H9 (cell line): ENCODE data around the gene ICE2. TPM values are rescaled to one million over a fixed set of nuclear protein-coding genes. Genes with fewer than 3 reads are reported as not detected.

Source experiments
- DNase-seq: peaks from one replicate; pipeline ENCODE4 v3.0.0-alpha.2; 2017
- H2AFZ ChIP-seq: one replicate; pipeline ENCODE4 v1.6.1; 2013; ENCODE audit warnings: mild to moderate bottlenecking, low read length, control low read depth, moderate library complexity
- H2AK5ac ChIP-seq: 2 replicates; pipeline ENCODE4 v1.6.1; 2013; ENCODE audit warnings: low read length, control low read depth, mixed read lengths; ENCODE audit not compliant: insufficient read length
- H2BK120ac ChIP-seq: one replicate; pipeline ENCODE4 v1.6.1; 2013; ENCODE audit warnings: low read depth, mild to moderate bottlenecking, low read length, control low read depth, inconsistent platforms; ENCODE audit not compliant: poor library complexity, severe bottlenecking
- H2BK12ac ChIP-seq: 2 replicates; pipeline ENCODE4 v1.6.1; 2013; ENCODE audit warnings: low read length, control low read depth, mixed read lengths, low read depth; ENCODE audit not compliant: insufficient read length
- H2BK15ac ChIP-seq: 2 replicates; pipeline ENCODE4 v1.6.1; 2013; ENCODE audit warnings: low read depth, low read length, control low read depth
- H2BK20ac ChIP-seq: one replicate; pipeline ENCODE4 v1.6.1; 2013; ENCODE audit warnings: low read depth, mild to moderate bottlenecking, low read length, control low read depth, inconsistent platforms; ENCODE audit not compliant: poor library complexity, severe bottlenecking
- H2BK5ac ChIP-seq: 2 replicates; pipeline ENCODE4 v1.6.1; 2013; ENCODE audit warnings: low read length, control low read depth, mixed read lengths; ENCODE audit not compliant: insufficient read length
- H3K14ac ChIP-seq: 2 replicates; pipeline ENCODE4 v1.6.1; 2013; ENCODE audit warnings: low read length, control low read depth; ENCODE audit not compliant: insufficient read depth
- H3K18ac ChIP-seq: 2 replicates; pipeline ENCODE4 v1.6.1; 2013; ENCODE audit warnings: low read depth, mild to moderate bottlenecking, mixed read lengths, low read length, control low read depth; ENCODE audit not compliant: insufficient read length
- H3K23ac ChIP-seq: 2 replicates; pipeline ENCODE4 v1.6.1; 2013; ENCODE audit warnings: low read length, control low read depth, mixed read lengths, low read depth; ENCODE audit not compliant: insufficient read length
- H3K23me2 ChIP-seq: 2 replicates; pipeline ENCODE4 v1.6.1; 2013; ENCODE audit warnings: low read depth, mild to moderate bottlenecking, mixed read lengths, low read length, control low read depth; ENCODE audit not compliant: insufficient read length, poor library complexity, severe bottlenecking
- H3K27ac ChIP-seq: 2 replicates; pipeline ENCODE4 v1.5.1; 2013; ENCODE audit warnings: low read length, control low read depth, mixed read lengths, low read depth; ENCODE audit not compliant: insufficient read length
- H3K27me3 ChIP-seq: 2 replicates; pipeline ENCODE4 v1.6.1; 2013; ENCODE audit warnings: low read length, control low read depth, inconsistent platforms; ENCODE audit not compliant: insufficient read depth
- H3K4ac ChIP-seq: 2 replicates; pipeline ENCODE4 v1.6.1; 2013; ENCODE audit warnings: low read depth, mild to moderate bottlenecking, control low read depth, inconsistent platforms, low read length, moderate library complexity
- H3K4me1 ChIP-seq: 2 replicates; pipeline ENCODE4 v1.6.1; 2013; ENCODE audit warnings: low read length, control low read depth, inconsistent platforms; ENCODE audit not compliant: insufficient read depth
- H3K4me2 ChIP-seq: 2 replicates; pipeline ENCODE4 v1.6.1; 2013; ENCODE audit warnings: low read length, control low read depth, mixed read lengths; ENCODE audit not compliant: insufficient read length, insufficient read depth
- H3K56ac ChIP-seq: 2 replicates; pipeline ENCODE4 v1.6.1; 2013; ENCODE audit warnings: low read depth, mild to moderate bottlenecking, mixed read lengths, low read length, control low read depth; ENCODE audit not compliant: insufficient read length
- H3K79me1 ChIP-seq: 2 replicates; pipeline ENCODE4 v1.6.1; 2013; ENCODE audit warnings: low read depth, mild to moderate bottlenecking, moderate library complexity, low read length, control low read depth, inconsistent platforms; ENCODE audit not compliant: insufficient read depth, poor library complexity, severe bottlenecking
- H3K79me2 ChIP-seq: 2 replicates; pipeline ENCODE4 v1.6.1; 2013; ENCODE audit warnings: low read length, control low read depth, inconsistent platforms; ENCODE audit not compliant: insufficient read depth
- H3K9ac ChIP-seq: 2 replicates; pipeline ENCODE4 v1.6.1; 2013; ENCODE audit warnings: low read length, control low read depth, mixed read lengths; ENCODE audit not compliant: insufficient read length; ENCODE audit errors: extremely low read depth
- H3K9me3 ChIP-seq: one replicate; pipeline ENCODE4 v1.6.1; 2013; ENCODE audit warnings: low read depth, low read length, inconsistent platforms; ENCODE audit not compliant: control insufficient read depth
- H3T11ph ChIP-seq: one replicate; pipeline ENCODE4 v1.6.1; 2013; ENCODE audit warnings: mild to moderate bottlenecking, low read length, control low read depth, inconsistent platforms
- H4K20me1 ChIP-seq: one replicate; pipeline ENCODE4 v1.6.1; 2013; ENCODE audit not compliant: control insufficient read depth, insufficient read length, insufficient read depth
- H4K5ac ChIP-seq: 2 replicates; pipeline ENCODE4 v1.6.1; 2013; ENCODE audit warnings: low read depth, mild to moderate bottlenecking, mixed read lengths, low read length, control low read depth; ENCODE audit not compliant: insufficient read length
- H4K8ac ChIP-seq: replicated peaks from 2 replicates; pipeline ENCODE4 v1.6.1; 2013; ENCODE audit warnings: low read length, control low read depth, mixed read lengths, low read depth; ENCODE audit not compliant: insufficient read length
- H4K91ac ChIP-seq: 2 replicates; pipeline ENCODE4 v1.6.1; 2013; ENCODE audit warnings: low read depth, mild to moderate bottlenecking, moderate library complexity, mixed read lengths, low read length, control low read depth; ENCODE audit not compliant: insufficient read length
- H3K27ac Mint-ChIP-seq, 3 experiments: 2 replicates in 2 of 3; 3 replicates in 1 of 3; pipeline ENCODE4 v1.8.0; 2020 to 2021; ENCODE audit warnings: mixed read lengths in 3 of 3, mild to moderate bottlenecking in 1 of 3, moderate library complexity in 1 of 3
- H3K27me3 Mint-ChIP-seq: 2 replicates; pipeline ENCODE4 v1.8.0; 2021; ENCODE audit warnings: low read depth, mild to moderate bottlenecking, moderate library complexity, mixed read lengths
- H3K36me3 Mint-ChIP-seq, 3 experiments: 2 replicates in 2 of 3; 3 replicates in 1 of 3; pipeline ENCODE4 v1.8.0; 2020 to 2021; ENCODE audit warnings: low read depth in 3 of 3, mixed read lengths in 3 of 3; ENCODE audit not compliant: insufficient read depth in 1 of 3
- H3K4me1 Mint-ChIP-seq, 2 experiments: 2 replicates each; pipeline ENCODE4 v1.8.0; 2020; ENCODE audit warnings: mixed read lengths in 2 of 2
- H3K4me3 Mint-ChIP-seq, 2 experiments: 2 replicates in 1 of 2; 3 replicates in 1 of 2; pipeline ENCODE4 v1.8.0; 2020 to 2021; ENCODE audit warnings: mild to moderate bottlenecking in 2 of 2, mixed read lengths in 2 of 2, moderate library complexity in 1 of 2
- H3K9me3 Mint-ChIP-seq, 2 experiments: 2 replicates in 1 of 2; 3 replicates in 1 of 2; pipeline ENCODE4 v1.8.0; 2020; ENCODE audit warnings: mild to moderate bottlenecking in 2 of 2, mixed read lengths in 2 of 2, moderate library complexity in 1 of 2
- CTCF ChIP-seq: fragments of 200-600 bp; sonication (generic); conservative IDR thresholded peaks from 3 replicates; pipeline ENCODE4 v1.8.0; 2021; ENCODE audit warnings: antibody characterized with exemption, mild to moderate bottlenecking
- WGBS: extraction: QIAGEN DNeasy Blood & Tissue Kit; methylation state at CpG from one replicate; pipeline ENCODE4 v1.1.7; 2013; ENCODE audit warnings: missing lambda C conversion rate, low lambda C conversion rate, mixed read lengths; ENCODE audit not compliant: insufficient read length; ENCODE audit errors: extremely low coverage; 5-methylcytosine and 5-hydroxymethylcytosine counted together
- total RNA-seq: library from RNA; stranded (reverse); gene quantifications from 2 replicates; pipeline ENCODE4 v1.2.1, GENCODE V29; 2021

The ICE2 gene
- total RNA-seq, 1 experiment from 2014 or later = 76.3 TPM

- no peak overlapping the region for H3K18ac ChIP-seq
- H4K91ac ChIP-seq = no peak overlapping the region
- H2BK20ac ChIP-seq = no peak overlapping the region
- Mint-ChIP-seq H3K4me1 (peaks cover 0 to 3% of the 10 kb centered on the region in 2 experiments; a peak in 2 of 4 replicates), H3K27me3 (no peaks in the 10 kb centered on the region), H3K36me3 (peaks cover 0 to 34% (median 12%) of the 10 kb centered on the region in 3 experiments; a peak in 6 of 7 replicates), H3K9me3 (no peaks in the 10 kb centered on the region), H3K4me3 (no peak overlapping the region), H3K27ac (no peak overlapping the region)
- no peaks in the 10 kb centered on the region for H3K23me2 ChIP-seq
- H3K9ac ChIP-seq = no peak overlapping the region
- H2BK12ac ChIP-seq = no peak overlapping the region
- no peak overlapping the region for H3K4me2 ChIP-seq
- H3K9me3 ChIP-seq = no peaks in the 10 kb centered on the region
- TF ChIP-seq CTCF = no peak
- no peaks in the 10 kb centered on the region for H3K4me1 ChIP-seq
- no peak overlapping the region for H3T11ph ChIP-seq
- no peaks in the 10 kb centered on the region for H3K79me2 ChIP-seq
- no peak overlapping the region for H3K27ac ChIP-seq
- no peak overlapping the region for H2BK5ac ChIP-seq
- H3K79me1 ChIP-seq = no peaks in the 10 kb centered on the region
- H2AFZ ChIP-seq = no peak overlapping the region
- H4K5ac ChIP-seq = no peak overlapping the region
- no peak overlapping the region for H3K4ac ChIP-seq
- no peak overlapping the region for H3K23ac ChIP-seq
- no peak overlapping the region for H2BK15ac ChIP-seq
- no peak for DNase-seq
- no peak overlapping the region for H2AK5ac ChIP-seq
- H3K27me3 ChIP-seq = no peaks in the 10 kb centered on the region
- no CpG with 5 or more reads among the region's 4 CpGs for WGBS
- no peak overlapping the region for H2BK120ac ChIP-seq
- H3K14ac ChIP-seq = no peak overlapping the region
- no peak overlapping the region for H4K8ac ChIP-seq
- H3K56ac ChIP-seq = no peak overlapping the region
- no peaks in the 10 kb centered on the region for H4K20me1 ChIP-seq
These were observed 34.0 kb upstream of the ICE2 start for GRCh38 chr15:60512937-60513336.
